Measurements from ENCODE around the gene PRTN3.

GRCh38 chr19:810883-811489 lies 29.8 kb upstream of the PRTN3 start:
- TF ChIP-seq FOXM1 (IDR thresholded peaks at IDR 0.05; ENCODE audit: borderline replicate concordance): no peak
- TF ChIP-seq L3MBTL2 (conservative IDR thresholded peaks at IDR 0.05): no peak
- no peak for TF ChIP-seq ELF4 (IDR thresholded peaks at IDR 0.05)
- no peak for TF ChIP-seq TARDBP (IDR thresholded peaks at IDR 0.05)
- no peak for TF ChIP-seq FOXK2 (IDR thresholded peaks at IDR 0.05)
- no peak for TF ChIP-seq NFRKB (IDR thresholded peaks at IDR 0.05)
- no peak for TF ChIP-seq ARNT (IDR thresholded peaks at IDR 0.05)
- TF ChIP-seq BHLHE40 (IDR thresholded peaks at IDR 0.05; ENCODE audit: borderline replicate concordance): no peak
- no peak for TF ChIP-seq CTBP1 (IDR thresholded peaks at IDR 0.05; ENCODE audit: borderline replicate concordance)
- no peak for TF ChIP-seq ZNF384 (IDR thresholded peaks at IDR 0.05)
- no peak for TF ChIP-seq LEF1 (IDR thresholded peaks at IDR 0.05; ENCODE audit: borderline replicate concordance)
- TF ChIP-seq SP1 (IDR thresholded peaks at IDR 0.05): no peak
